Measurements from ENCODE around the gene CERK. TPM values are rescaled to one million over a fixed set of nuclear protein-coding genes. Genes with fewer than 3 reads are reported as not detected.
A peak's percentile ranks its signal among the peaks of the same experiment; 100 is the strongest.

The CERK gene
- total RNA-seq, 4 donors from 2014 or later, result 19.2 to 46.2 (median 36.6) TPM

DNA sequence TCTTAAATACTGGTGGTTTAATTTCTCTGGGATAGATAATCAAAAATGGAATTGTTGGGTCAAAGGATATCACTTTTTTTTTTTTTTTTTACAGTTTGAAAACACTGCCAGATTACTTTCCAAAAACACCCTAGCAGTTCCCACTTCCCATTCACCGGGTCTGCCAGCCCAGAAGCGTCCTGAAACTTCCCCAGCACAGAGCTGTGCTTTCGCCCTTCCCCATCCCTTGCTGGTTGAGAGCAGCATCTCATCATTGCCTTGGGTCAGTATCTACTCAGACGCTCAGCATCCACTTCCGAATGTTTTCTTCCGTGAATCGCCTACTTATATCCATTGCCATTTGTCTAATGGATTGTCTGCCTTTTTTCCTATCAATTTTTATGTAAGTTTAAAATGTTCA, 5.5 kb downstream of the CERK start:
- H3K36me3 ChIP-seq, result peaks cover 8% of the 10 kb centered on the region
- 79% methylated on average over 7 of the region's 7 CpGs for WGBS
- peaks cover 70% of the 10 kb centered on the region for H3K4me1 ChIP-seq
- no peak for DNase-seq (ENCODE audit: low spot score in 2 of 2)
- no peaks in the 10 kb centered on the region for H3K27me3 ChIP-seq
- TF ChIP-seq EP300 (IDR thresholded peaks at IDR 0.05) (no peak), CTCF (IDR thresholded peaks at IDR 0.05) (no peak), POLR2A (IDR thresholded peaks at IDR 0.05) (no peak)
- H3K4me3 ChIP-seq, result no peak overlapping the region
- no peaks in the 10 kb centered on the region for H3K9me3 ChIP-seq
- H3K27ac ChIP-seq, result no peak overlapping the region

GRCh38 chr22:46732041-46732379, 6.0 kb downstream of the CERK start:
- H3K27me3 ChIP-seq, result no peaks in the 10 kb centered on the region
- H3K9me3 ChIP-seq, result no peaks in the 10 kb centered on the region
- no peak for DNase-seq (ENCODE audit: low spot score in 2 of 2)
- peaks cover 8% of the 10 kb centered on the region for H3K36me3 ChIP-seq
- peak overlapping the region; percentile 55 for H3K27ac ChIP-seq
- TF ChIP-seq CTCF (IDR thresholded peaks at IDR 0.05) (no peak), EP300 (IDR thresholded peaks at IDR 0.05) (no peak), POLR2A (IDR thresholded peaks at IDR 0.05) (no peak), POLR2AphosphoS5 (IDR thresholded peaks at IDR 0.05) (no peak)
- H3K4me1 ChIP-seq, result peaks cover 65% of the 10 kb centered on the region
- no peak overlapping the region for H3K4me3 ChIP-seq
- 90% methylated on average over 14 of the region's 14 CpGs for WGBS

DNA sequence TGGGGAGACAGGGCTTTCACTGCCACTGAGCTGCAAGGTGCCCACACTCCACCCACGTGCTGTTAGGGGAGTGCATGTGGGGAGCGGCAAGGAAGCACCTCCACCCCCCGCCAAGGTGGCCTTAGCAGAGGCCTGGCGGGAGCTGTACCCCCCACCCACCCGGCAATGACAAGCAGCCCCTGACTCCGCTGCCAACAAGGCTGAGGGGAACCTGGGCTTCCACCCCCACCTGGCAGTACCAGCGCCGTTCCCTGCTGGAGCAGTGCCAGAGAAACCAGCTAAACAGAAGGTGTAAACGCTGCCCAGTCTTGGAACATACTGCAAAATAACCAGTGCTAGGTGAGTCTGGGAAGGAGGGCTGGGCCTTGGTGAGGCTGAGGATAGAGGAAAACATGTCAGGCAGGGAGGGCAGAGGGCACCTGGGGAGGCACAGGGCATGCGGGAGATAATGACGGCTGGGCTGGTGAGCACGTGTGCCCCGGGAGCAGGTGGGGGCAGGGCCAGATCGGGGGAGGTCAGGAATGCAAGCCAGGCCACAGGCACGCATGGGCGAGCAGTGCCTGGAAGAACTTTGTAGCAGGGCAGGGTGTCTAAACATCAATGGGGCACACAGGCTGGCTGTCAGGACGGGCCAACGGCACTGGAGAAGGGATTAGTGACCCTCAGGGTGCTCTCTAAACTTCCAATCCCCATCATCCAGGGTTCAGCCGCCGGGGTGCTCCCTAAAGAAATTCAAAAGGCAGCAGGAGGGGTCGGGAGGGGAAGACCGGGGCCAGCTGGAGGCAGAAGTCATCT, 6.6 kb downstream of the CERK start:
- 47% methylated on average over 22 of the region's 22 CpGs for WGBS
- TF ChIP-seq CTCF (IDR thresholded peaks at IDR 0.05) (no peak), POLR2A (IDR thresholded peaks at IDR 0.05) (no peak), EP300 (IDR thresholded peaks at IDR 0.05) (no peak), POLR2AphosphoS5 (IDR thresholded peaks at IDR 0.05) (no peak)
- H3K4me1 ChIP-seq, result peaks cover 59% of the 10 kb centered on the region

DNA sequence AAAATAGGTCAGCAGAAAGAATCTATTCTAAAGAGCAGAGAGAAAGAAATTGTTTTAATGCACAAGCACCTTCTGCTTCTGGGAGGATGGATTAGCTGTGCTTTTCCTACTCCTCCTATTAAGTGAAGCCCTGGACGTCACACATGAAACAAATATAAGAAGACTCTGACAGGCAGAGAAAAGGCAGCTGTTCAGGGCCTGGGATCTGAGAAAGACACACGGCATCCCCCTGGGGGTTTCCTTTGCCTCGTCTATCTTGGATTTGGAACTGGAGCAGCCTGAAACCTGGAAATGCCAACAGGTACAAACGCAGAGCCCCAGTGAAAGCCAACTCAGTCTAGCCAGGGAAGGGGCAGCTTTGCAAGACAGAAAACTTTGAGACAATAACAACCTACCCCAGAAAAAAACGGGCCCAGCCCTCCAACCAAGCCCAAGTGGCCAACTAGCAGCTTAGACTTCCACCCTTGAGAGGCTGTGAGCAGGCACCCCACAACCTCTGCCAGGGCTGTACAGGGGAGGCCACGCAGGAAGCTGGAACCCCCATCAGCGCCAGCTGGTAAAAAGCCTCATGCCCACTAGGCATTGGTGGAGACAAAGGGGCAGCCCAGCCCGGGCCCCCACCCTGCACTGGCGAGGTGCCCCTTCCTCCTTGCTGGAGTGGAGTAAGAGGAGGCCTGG, 7.3 kb downstream of the CERK start:
- no peak for DNase-seq (ENCODE audit: low spot score in 2 of 2)
- Histone ChIP-seq H3K4me3 (no peak overlapping the region), H3K27ac (peak overlapping the region; percentile 55), H3K9me3 (no peaks in the 10 kb centered on the region), H3K27me3 (no peaks in the 10 kb centered on the region), H3K36me3 (peaks cover 8% of the 10 kb centered on the region), H3K4me1 (peaks cover 59% of the 10 kb centered on the region)
- WGBS, result 31% methylated on average over 7 of the region's 9 CpGs
- no peak for TF ChIP-seq POLR2AphosphoS5 (IDR thresholded peaks at IDR 0.05)

More for the DNA sequence above, 6.6 kb downstream of the CERK start:
- Histone ChIP-seq H3K27me3 (no peaks in the 10 kb centered on the region), H3K4me3 (no peak overlapping the region), H3K36me3 (peaks cover 8% of the 10 kb centered on the region), H3K9me3 (no peaks in the 10 kb centered on the region), H3K27ac (peak overlapping the region; percentile 55)
- DNase-seq (ENCODE audit: low spot score in 2 of 2), result no peak

DNA sequence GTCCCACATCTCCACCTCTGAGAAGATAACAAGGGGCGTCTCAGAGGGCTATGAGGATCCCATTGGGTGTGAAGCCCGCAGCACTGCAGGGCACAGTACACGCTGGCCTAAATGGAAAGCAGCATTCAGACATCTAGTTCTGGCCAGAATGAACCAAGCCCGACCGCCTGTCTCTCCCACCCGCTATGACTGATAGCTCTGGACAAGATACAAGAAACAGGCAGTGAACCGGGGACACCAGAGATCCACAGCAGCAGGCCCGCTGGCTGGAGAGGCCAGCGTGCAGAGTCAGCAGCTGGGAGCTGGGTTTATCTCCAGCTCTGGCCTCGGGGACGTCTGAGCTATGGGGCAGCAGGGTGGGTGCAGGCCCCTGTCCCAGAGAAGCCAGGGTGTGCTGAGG, 9.6 kb downstream of the CERK start:
- H3K36me3 ChIP-seq, result peaks cover 8% of the 10 kb centered on the region
- no peak overlapping the region for H3K27ac ChIP-seq
- no peak overlapping the region for H3K4me3 ChIP-seq
- no peaks in the 10 kb centered on the region for H3K9me3 ChIP-seq
- H3K4me1 ChIP-seq, result peaks cover 40% of the 10 kb centered on the region
- no peak for TF ChIP-seq POLR2AphosphoS5 (IDR thresholded peaks at IDR 0.05)
- no peak for TF ChIP-seq EP300 (IDR thresholded peaks at IDR 0.05)
- no peak for TF ChIP-seq POLR2A (IDR thresholded peaks at IDR 0.05)
- TF ChIP-seq CTCF (IDR thresholded peaks at IDR 0.05), result no peak
- no peaks in the 10 kb centered on the region for H3K27me3 ChIP-seq
- DNase-seq (ENCODE audit: low spot score in 2 of 2), result no peak
- 85% methylated on average over 8 of the region's 11 CpGs for WGBS

Data from suprapubic skin (tissue), 4 donors.